ENCODE data around the gene RGS3. TPM values are rescaled to one million over a fixed set of nuclear protein-coding genes. Genes with fewer than 3 reads are reported as not detected.

The RGS3 gene
- total RNA-seq, 4 donors from 2014 or later: 43.0 to 66.2 (median 55.6) TPM

DNA sequence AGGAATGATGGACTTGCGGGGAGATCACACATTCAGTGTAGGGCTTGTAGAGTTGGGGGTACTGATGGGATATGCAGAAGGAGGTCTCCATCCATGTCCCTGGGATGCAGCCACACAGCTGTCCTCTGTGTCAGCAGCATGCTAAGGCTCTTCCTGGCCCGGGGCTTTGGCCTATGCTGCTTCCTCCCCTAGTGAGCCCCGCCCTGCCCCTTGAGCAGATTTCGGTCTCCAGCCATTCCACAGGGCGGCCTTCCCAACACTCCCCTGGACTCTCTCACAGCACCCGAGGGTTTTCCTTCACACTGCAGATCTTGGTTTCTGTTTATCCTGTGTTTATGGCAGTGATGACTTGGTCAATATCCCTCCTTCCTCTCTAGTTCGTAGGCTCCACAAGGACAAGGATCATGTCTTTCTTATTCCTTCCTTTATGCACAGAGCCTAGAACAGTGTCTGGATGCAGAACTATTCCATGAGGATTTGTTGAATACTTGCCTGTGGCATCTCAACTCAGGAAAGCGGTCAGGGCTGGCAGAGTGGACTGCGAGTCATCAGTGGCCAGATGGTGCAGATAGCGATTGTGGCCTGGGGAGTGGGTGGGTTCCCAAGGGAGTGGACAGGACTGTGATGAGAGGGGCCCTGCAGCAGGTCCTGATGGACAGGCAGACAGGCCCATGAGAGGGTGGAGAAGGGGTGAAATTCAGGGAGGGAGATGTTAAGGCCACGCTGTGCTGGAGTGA is 114.2 kb downstream of the RGS3 start:
- H3K4me1 ChIP-seq: peaks cover 34 to 66% of the 10 kb centered on the region in 2 donors
- H3K27me3 ChIP-seq: no peaks in the 10 kb centered on the region
- no peaks in the 10 kb centered on the region for H3K36me3 ChIP-seq
- peak overlapping the region in 2 of 3 donors; percentile 96 to 97 for H3K27ac ChIP-seq
- TF ChIP-seq, protein P1, sequence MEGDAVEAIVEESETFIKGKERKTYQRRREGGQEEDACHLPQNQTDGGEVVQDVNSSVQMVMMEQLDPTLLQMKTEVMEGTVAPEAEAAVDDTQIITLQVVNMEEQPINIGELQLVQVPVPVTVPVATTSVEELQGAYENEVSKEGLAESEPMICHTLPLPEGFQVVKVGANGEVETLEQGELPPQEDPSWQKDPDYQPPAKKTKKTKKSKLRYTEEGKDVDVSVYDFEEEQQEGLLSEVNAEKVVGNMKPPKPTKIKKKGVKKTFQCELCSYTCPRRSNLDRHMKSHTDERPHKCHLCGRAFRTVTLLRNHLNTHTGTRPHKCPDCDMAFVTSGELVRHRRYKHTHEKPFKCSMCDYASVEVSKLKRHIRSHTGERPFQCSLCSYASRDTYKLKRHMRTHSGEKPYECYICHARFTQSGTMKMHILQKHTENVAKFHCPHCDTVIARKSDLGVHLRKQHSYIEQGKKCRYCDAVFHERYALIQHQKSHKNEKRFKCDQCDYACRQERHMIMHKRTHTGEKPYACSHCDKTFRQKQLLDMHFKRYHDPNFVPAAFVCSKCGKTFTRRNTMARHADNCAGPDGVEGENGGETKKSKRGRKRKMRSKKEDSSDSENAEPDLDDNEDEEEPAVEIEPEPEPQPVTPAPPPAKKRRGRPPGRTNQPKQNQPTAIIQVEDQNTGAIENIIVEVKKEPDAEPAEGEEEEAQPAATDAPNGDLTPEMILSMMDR (IDR thresholded peaks at IDR 0.05): no peak
- no peak for TF ChIP-seq POLR2A (IDR thresholded peaks at IDR 0.05)
- 82 to 90% methylated on average over 9 to 11 of the region's 11 CpGs for WGBS, 2 donors
- intact Hi-C loops (cut with DNase I): loop anchor here (10.0 kb wide), 1 partner anchor 63 kb away; no protein-coding TSS in a partner anchor
- no peak for DNase-seq
- H3K9me3 ChIP-seq: no peaks in the 10 kb centered on the region
- H3K4me3 ChIP-seq (replicated peaks in 1 of 3): no peak overlapping the region

DNA sequence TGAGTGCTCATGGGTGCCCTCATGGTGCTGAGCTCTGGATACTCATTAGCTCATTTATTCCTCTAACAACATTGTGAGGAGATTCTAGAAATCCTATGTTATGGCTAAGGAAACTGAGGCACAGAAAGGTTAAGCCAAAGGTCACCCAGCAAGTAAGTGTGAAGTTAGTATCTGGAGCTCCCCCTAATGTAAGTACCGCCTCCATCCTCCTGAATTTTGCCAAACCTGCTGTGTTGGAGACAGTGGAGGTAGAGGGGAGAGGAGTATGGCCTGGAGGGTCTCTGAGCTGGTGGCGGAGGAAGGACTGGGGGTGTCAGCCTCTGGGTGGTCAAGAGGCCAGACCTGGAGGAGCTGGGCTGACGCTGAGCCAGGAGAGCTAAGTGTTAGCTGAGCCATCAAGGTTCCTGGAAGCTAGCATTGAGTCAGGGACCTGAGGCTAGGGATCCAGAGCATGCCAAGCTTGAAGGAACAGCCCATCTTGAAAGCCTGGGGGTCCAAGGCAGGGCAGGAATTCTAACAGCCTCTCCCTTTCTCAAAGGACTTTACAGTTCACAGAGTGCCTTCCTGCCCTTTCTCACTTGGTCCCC is 114.8 kb downstream of the RGS3 start:
- Histone ChIP-seq H3K4me3 (replicated peaks in 1 of 3) (no peak overlapping the region), H3K27me3 (no peaks in the 10 kb centered on the region), H3K4me1 (peaks cover 39 to 72% of the 10 kb centered on the region in 2 donors), H3K9me3 (no peaks in the 10 kb centered on the region), H3K27ac (peak overlapping the region in 2 of 3 donors; percentile 96 to 97), H3K36me3 (peaks cover 0 to under 1% of the 10 kb centered on the region in 2 donors)
- DNase-seq: no peak
- intact Hi-C loops (cut with DNase I): loop anchor here (10.0 kb wide), 1 partner anchor 64 kb away; no protein-coding TSS in a partner anchor
- 87 to 95% methylated on average over 3 of the region's 3 CpGs for WGBS, 2 donors
- no peak for TF ChIP-seq POLR2A (IDR thresholded peaks at IDR 0.05)
- TF ChIP-seq, protein P1 (IDR thresholded peaks at IDR 0.05): no peak

DNA sequence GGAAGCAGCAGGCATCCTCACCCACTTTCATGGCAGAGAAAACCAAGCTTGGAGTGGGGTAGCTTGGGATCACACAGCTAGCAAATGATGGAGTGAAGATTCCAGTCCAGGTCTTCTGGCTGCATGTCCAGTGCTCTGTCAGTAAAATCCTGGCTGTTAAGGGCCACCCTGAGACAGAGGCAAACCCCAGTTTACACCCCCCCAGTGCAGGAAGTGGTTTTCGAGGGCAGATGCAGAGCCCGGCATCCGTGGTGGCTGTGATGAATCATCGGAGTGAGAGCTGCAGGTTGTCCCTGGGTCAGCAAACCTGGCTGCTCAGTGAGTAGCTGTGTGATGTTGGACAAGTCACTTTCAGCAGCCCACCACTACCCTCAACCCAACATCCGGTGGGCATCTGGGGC is 115.4 kb downstream of the RGS3 start:
- peaks cover 39 to 76% of the 10 kb centered on the region in 2 donors for H3K4me1 ChIP-seq
- 56 to 92% methylated on average over 2 to 5 of the region's 5 CpGs for WGBS, 2 donors
- H3K27ac ChIP-seq: peak overlapping the region in 2 of 3 donors; percentile 96 to 97

DNA sequence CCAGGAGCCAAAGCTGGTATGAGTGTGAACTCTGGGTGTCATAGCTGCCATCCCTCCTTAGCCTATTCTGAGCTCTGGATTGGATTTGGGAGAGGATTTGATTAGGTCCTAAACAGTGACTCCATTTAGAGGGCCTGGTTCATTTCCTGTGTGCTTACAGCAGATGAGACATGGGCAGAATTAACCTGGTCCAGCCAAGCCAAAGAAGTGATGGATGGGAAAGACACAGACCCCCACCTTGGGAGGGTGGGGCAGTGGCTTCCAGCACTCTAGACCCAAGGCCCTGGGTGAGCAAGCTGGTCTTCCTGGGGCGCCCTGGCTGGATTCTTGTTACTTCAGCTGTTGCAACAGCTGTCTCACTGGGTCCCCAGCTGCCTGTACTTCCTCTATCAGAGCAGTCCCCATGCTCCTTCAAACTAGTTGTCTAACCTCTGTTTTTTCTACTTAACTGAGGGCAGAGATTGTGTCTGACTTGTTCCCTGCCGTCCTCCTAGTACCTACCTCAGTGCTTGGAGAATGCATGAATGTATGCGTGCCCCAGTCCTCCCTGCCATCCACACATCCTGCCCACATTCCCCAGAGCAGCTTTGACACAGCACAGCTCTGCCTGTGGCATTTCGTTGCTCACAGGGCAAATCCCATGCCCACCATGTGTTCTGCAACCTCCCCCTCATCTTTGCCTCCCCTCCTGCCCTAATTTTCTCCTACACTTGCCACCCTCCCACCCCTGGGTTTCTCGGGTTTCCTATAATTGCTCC is 115.9 kb downstream of the RGS3 start:
- intact Hi-C loops (cut with DNase I): loop anchor here (10.0 kb wide), 1 partner anchor 65 kb away; no protein-coding TSS in a partner anchor
- WGBS, 2 donors: 72 to 75% methylated on average over 5 of the region's 5 CpGs
- Histone ChIP-seq H3K27me3 (no peaks in the 10 kb centered on the region), H3K36me3 (peaks cover 10 to 12% of the 10 kb centered on the region in 2 donors), H3K4me1 (peaks cover 39 to 71% of the 10 kb centered on the region in 2 donors), H3K9me3 (no peaks in the 10 kb centered on the region), H3K27ac (peak overlapping the region; percentile 91 to 97 (median 96)), H3K4me3 (replicated peaks in 1 of 3) (no peak overlapping the region)
- peak in 1 of 2 donors; percentile 28 for DNase-seq
- TF ChIP-seq POLR2A (IDR thresholded peaks at IDR 0.05): no peak
- TF ChIP-seq, protein P1 (IDR thresholded peaks at IDR 0.05): no peak

More for the DNA sequence above, 115.4 kb downstream of the RGS3 start:
- TF ChIP-seq, protein P1 (IDR thresholded peaks at IDR 0.05): no peak
- TF ChIP-seq POLR2A (IDR thresholded peaks at IDR 0.05): no peak
- no peaks in the 10 kb centered on the region for H3K9me3 ChIP-seq
- no peak overlapping the region for H3K4me3 ChIP-seq (replicated peaks in 1 of 3)
- H3K27me3 ChIP-seq: no peaks in the 10 kb centered on the region
- DNase-seq: peak; percentile 40 to 50
- intact Hi-C loops (cut with DNase I): loop anchor here (10.0 kb wide), 1 partner anchor 64 kb away; no protein-coding TSS in a partner anchor
- peaks cover 5 to 6% of the 10 kb centered on the region in 2 donors for H3K36me3 ChIP-seq

All from thyroid gland (tissue), 4 donors.